Transverse colon (tissue), 4 donors: Measurements from ENCODE around the gene ACADS. TPM values are rescaled to one million over a fixed set of nuclear protein-coding genes. Genes with fewer than 3 reads are reported as not detected.

Experiments used
- DNase-seq: peaks from one replicate; pipeline ENCODE4 v3.0.0-alpha.2; 2019
- H3K27ac ChIP-seq, 4 donors: fragments of 200-600 bp; sonication (generic); 2 replicates each; pipeline ENCODE4 v1.5.1; 2016 to 2018; ENCODE audit warnings: inconsistent platforms in 4 of 4
- H3K27me3 ChIP-seq: fragments of 200-600 bp; sonication (generic); 2 replicates; pipeline ENCODE4 v1.5.1; 2017; ENCODE audit warnings: inconsistent platforms
- H3K36me3 ChIP-seq, 4 donors: fragments of 200-600 bp; sonication (generic); 2 replicates each; pipeline ENCODE4 v1.5.1; 2017 to 2019; ENCODE audit warnings: inconsistent platforms in 4 of 4
- H3K4me1 ChIP-seq, 4 donors: fragments of 200-600 bp; sonication (generic); 2 replicates each; pipeline ENCODE4 v1.5.1; 2017 to 2020; ENCODE audit warnings: inconsistent platforms in 4 of 4
- H3K4me3 ChIP-seq, 4 donors: fragments of 200-600 bp; sonication (generic); 1 replicate in 1 of 4; 2 replicates in 3 of 4; pipeline versions ENCODE4 v1.5.1 to v1.6.1; 2017 to 2019; ENCODE audit warnings: inconsistent platforms in 4 of 4
- H3K9me3 ChIP-seq, 2 donors: fragments of 200-600 bp; sonication (generic); 2 replicates each; pipeline ENCODE4 v1.5.1; 2017 to 2019; ENCODE audit warnings: inconsistent platforms in 2 of 2
- CTCF ChIP-seq, 5 experiments: fragments of 200-600 bp in 3 of 5; fragments of 450-650 bp in 2 of 5; sonication (generic) in 3 of 5; IDR thresholded peaks; 1 replicate in 2 of 5; 2 replicates in 3 of 5; pipeline ENCODE4 v1.5.1; 2016 to 2017; ENCODE audit warnings: antibody characterized with exemption in 5 of 5, inconsistent platforms in 3 of 5, mild to moderate bottlenecking in 2 of 5, moderate library complexity in 1 of 5
- EP300 ChIP-seq: sonication (generic); formaldehyde crosslinking; IDR thresholded peaks from one replicate; pipeline ENCODE4 v1.6.1; 2017; ENCODE audit warnings: antibody characterized with exemption, low read depth
- POLR2A ChIP-seq: fragments of 450-650 bp; IDR thresholded peaks from one replicate; pipeline ENCODE4 v1.6.1; 2016; ENCODE audit warnings: antibody characterized with exemption, mild to moderate bottlenecking, moderate library complexity
- POLR2AphosphoS5 ChIP-seq, 3 donors: sonication (generic); formaldehyde crosslinking; IDR thresholded peaks; one replicate each; pipeline ENCODE4 v1.6.1; 2016; ENCODE audit warnings: antibody characterized with exemption in 3 of 3
- WGBS, 2 donors: methylation state at CpG; one replicate each; pipeline ENCODE4 v1.1.5; 2018; ENCODE audit warnings: low coverage in 1 of 2; 5-methylcytosine and 5-hydroxymethylcytosine counted together
- in situ Hi-C, 4 donors: fragments of 200-750 bp; cut with MboI; loops; one replicate each; pipeline versions ENCODE4 v1.15.0 to v1.15.1; 2017; ENCODE audit warnings: low sequenced_read_pairs in 3 of 4, low pct_ligation_motif_present in 1 of 4, low pct_unique_long_range_greater_than_20kb in 1 of 4
- intact Hi-C: fragments of 100-400 bp; cut with DNase I; formaldehyde crosslinking; loops from one replicate; pipeline ENCODE4 v1.15.1; 2023; ENCODE audit warnings: low total_unique reads
- total RNA-seq, 4 donors: library from RNA; depleted of rRNA; stranded (reverse); fragments of >200 nt; gene quantifications; one replicate each; pipeline ENCODE4 v1.1.0, GENCODE V29; 2016

The ACADS gene
- total RNA-seq, 4 donors from 2014 or later = 224 to 338 (median 297) TPM

GRCh38 chr12:120741476-120742421 lies 16.1 kb downstream of the ACADS start:
- no peaks in the 10 kb centered on the region for H3K9me3 ChIP-seq

GRCh38 chr12:120744922-120745493 lies 19.4 kb downstream of the ACADS start:
- Histone ChIP-seq H3K9me3 (no peaks in the 10 kb centered on the region), H3K4me3 (no peak overlapping the region), H3K4me1 (no peaks in the 10 kb centered on the region), H3K36me3 (no peaks in the 10 kb centered on the region), H3K27me3 (no peaks in the 10 kb centered on the region), H3K27ac (no peak overlapping the region)
- TF ChIP-seq POLR2AphosphoS5 (IDR thresholded peaks at IDR 0.05) = no peak
- no peak for TF ChIP-seq EP300
- TF ChIP-seq CTCF (IDR thresholded peaks at IDR 0.05) = no peak
- TF ChIP-seq POLR2A = no peak
- 93 to 94% methylated on average over 3 to 13 of the region's 15 CpGs for WGBS, 2 donors
- in situ Hi-C loops (no loop called here), intact Hi-C loops (no loop called here)
- no peak for DNase-seq

More at GRCh38 chr12:120741476-120742421, 16.1 kb downstream of the ACADS start:
- in situ Hi-C loops (no loop called here), intact Hi-C loops (no loop called here)
- Histone ChIP-seq H3K4me3 (no peak overlapping the region), H3K27ac (no peak overlapping the region), H3K27me3 (no peaks in the 10 kb centered on the region), H3K4me1 (no peaks in the 10 kb centered on the region), H3K36me3 (peaks cover 0 to 18% (median 0%) of the 10 kb centered on the region in 4 donors)
- WGBS, 2 donors = 84% methylated on average over 15 of the region's 33 CpGs; no CpG with 5 or more reads in 1 of the 2 donors
- TF ChIP-seq POLR2AphosphoS5 (IDR thresholded peaks at IDR 0.05) = no peak
- no peak for TF ChIP-seq EP300
- no peak for TF ChIP-seq CTCF (IDR thresholded peaks at IDR 0.05)
- no peak for TF ChIP-seq POLR2A
- DNase-seq = no peak

- H3K27me3 ChIP-seq = no peaks in the 10 kb centered on the region
- intact Hi-C loops (no loop called here), in situ Hi-C loops (no loop called here)
- H3K4me3 ChIP-seq = no peak overlapping the region
- H3K9me3 ChIP-seq = no peaks in the 10 kb centered on the region
- TF ChIP-seq CTCF (IDR thresholded peaks at IDR 0.05) = no peak
- TF ChIP-seq POLR2AphosphoS5 (IDR thresholded peaks at IDR 0.05) = no peak
- no peak for TF ChIP-seq EP300
- no peak for TF ChIP-seq POLR2A
- no peaks in the 10 kb centered on the region for H3K36me3 ChIP-seq
- H3K27ac ChIP-seq = no peak overlapping the region
- DNase-seq = no peak
- WGBS, 2 donors = 65 to 84% methylated on average over 4 to 7 of the region's 7 CpGs
- no peaks in the 10 kb centered on the region for H3K4me1 ChIP-seq
Observed at GRCh38 chr12:120748242-120748641, 22.6 kb downstream of the ACADS start.

GRCh38 chr12:120749256-120749655 lies 23.6 kb downstream of the ACADS start:
- Histone ChIP-seq H3K9me3 (no peaks in the 10 kb centered on the region), H3K36me3 (no peaks in the 10 kb centered on the region), H3K4me3 (no peak overlapping the region), H3K27me3 (no peaks in the 10 kb centered on the region), H3K4me1 (no peaks in the 10 kb centered on the region), H3K27ac (no peak overlapping the region)
- WGBS, 2 donors = 77 to 78% methylated on average over 5 of the region's 5 CpGs
- intact Hi-C loops (no loop called here), in situ Hi-C loops (no loop called here)
- TF ChIP-seq POLR2AphosphoS5 (IDR thresholded peaks at IDR 0.05) (no peak), POLR2A (no peak), EP300 (no peak), CTCF (IDR thresholded peaks at IDR 0.05) (no peak)
- DNase-seq = no peak
